Panc1 (cell line): ENCODE measurements around the gene SARS2. TPM values are rescaled to one million over a fixed set of nuclear protein-coding genes. Genes with fewer than 3 reads are reported as not detected.

Experiments used
- ATAC-seq: fragments of 200-7000 bp; cut with Tn5 transposase; 2 replicates; pipeline ENCODE4 v1.9.1; 2020; ENCODE audit warnings: mild to moderate bottlenecking, moderate library complexity
- BruUV-seq: library from RNA; stranded (reverse); fragments of 400-500 nt; replicated peaks from 2 replicates; lab custom pipeline; 2021; lab: Mats Ljungman, UMichigan
- CTCF ChIA-PET: fragments of 300-600 bp; sonication (Branson Sonifier 250); formaldehyde crosslinking; loops from one replicate; lab custom pipeline; 2022; ENCODE audit warnings: antibody characterized with exemption; lab: Charles Lee
- POLR2A ChIA-PET: fragments of 300-600 bp; sonication (Branson Sonifier 250); formaldehyde crosslinking; loops from one replicate; lab custom pipeline; 2022; ENCODE audit warnings: antibody characterized with exemption; lab: Charles Lee
- DNase-seq: peaks from one replicate; pipeline ENCODE4 v3.0.0-alpha.2; 2010; ENCODE audit warnings: low read depth, low spot score
- H3K27ac ChIP-seq: 2 replicates; pipeline ENCODE4 v1.5.1; 2011; ENCODE audit warnings: mild to moderate bottlenecking, low read length, inconsistent platforms
- H3K27me3 ChIP-seq: fragments of 200-500 bp; sonication (Bioruptor generic); 2 replicates; pipeline ENCODE4 v1.6.0; 2014; ENCODE audit warnings: low read length, inconsistent platforms; ENCODE audit not compliant: control insufficient read depth, insufficient read depth
- H3K36me3 ChIP-seq: fragments of 200-500 bp; sonication (Bioruptor generic); 2 replicates; pipeline ENCODE4 v1.5.1; 2014; ENCODE audit warnings: inconsistent platforms, mild to moderate bottlenecking, low read length, moderate library complexity; ENCODE audit not compliant: control insufficient read depth, insufficient read depth
- H3K4me1 ChIP-seq: 2 replicates; pipeline ENCODE4 v1.5.1; 2011; ENCODE audit warnings: inconsistent platforms, mild to moderate bottlenecking, low read length, moderate library complexity; ENCODE audit not compliant: control insufficient read depth, insufficient read depth
- H3K4me3 ChIP-seq, 2 experiments: 2 replicates each; pipeline ENCODE4 v1.5.1; 2011 to 2012; ENCODE audit warnings: low read depth in 2 of 2, low read length in 2 of 2, mild to moderate bottlenecking in 2 of 2, inconsistent platforms in 1 of 2, moderate library complexity in 1 of 2
- H3K9me3 ChIP-seq: fragments of 200-500 bp; sonication (Bioruptor generic); 2 replicates; pipeline ENCODE4 v1.5.1; 2014; ENCODE audit warnings: low read depth, mild to moderate bottlenecking, inconsistent platforms, low read length, moderate library complexity; ENCODE audit not compliant: control insufficient read depth, insufficient read depth
- POLR2AphosphoS5 ChIP-seq: IDR thresholded peaks from 2 replicates; pipeline ENCODE4 v1.6.1; 2012; ENCODE audit warnings: mild to moderate bottlenecking, low read depth, low read length, moderate library complexity
- REST ChIP-seq, 2 experiments: IDR thresholded peaks; 2 replicates each; pipeline ENCODE4 v1.6.1; 2011 to 2012; ENCODE audit warnings: low read depth in 2 of 2, control low read depth in 1 of 2, low read length in 1 of 2, mild to moderate bottlenecking in 1 of 2, moderate library complexity in 1 of 2; ENCODE audit not compliant: insufficient read depth in 1 of 2
- TCF7L2 ChIP-seq: IDR thresholded peaks from 2 replicates; pipeline ENCODE4 v1.6.1; 2011; ENCODE audit warnings: mild to moderate bottlenecking, low read depth, low read length, inconsistent platforms
- in situ Hi-C: cut with HindIII; loops from 2 replicates; pipeline ENCODE4 v1.10.0; 2016; ENCODE audit warnings: low sequenced_read_pairs, low pct_unique_long_range_greater_than_20kb
- intact Hi-C: fragments of 100-400 bp; cut with micrococcal nuclease; formaldehyde crosslinking; loops from one replicate; pipeline ENCODE4 v1.10.0; 2022; ENCODE audit not compliant: unreplicated experiment
- total RNA-seq: library from RNA; stranded (reverse); gene quantifications from one replicate; pipeline ENCODE4 v1.2.1, GENCODE V29; 2021; ENCODE audit not compliant: unreplicated experiment
- TF ChIP-seq, protein P1 (sequence below): fragments of 450-650 bp; IDR thresholded peaks from 2 replicates; pipeline ENCODE4 v1.5.1; 2017; ENCODE audit warnings: mild to moderate bottlenecking

SARS2 gene
- total RNA-seq, 1 experiment from 2014 or later, result 186 TPM

DNA sequence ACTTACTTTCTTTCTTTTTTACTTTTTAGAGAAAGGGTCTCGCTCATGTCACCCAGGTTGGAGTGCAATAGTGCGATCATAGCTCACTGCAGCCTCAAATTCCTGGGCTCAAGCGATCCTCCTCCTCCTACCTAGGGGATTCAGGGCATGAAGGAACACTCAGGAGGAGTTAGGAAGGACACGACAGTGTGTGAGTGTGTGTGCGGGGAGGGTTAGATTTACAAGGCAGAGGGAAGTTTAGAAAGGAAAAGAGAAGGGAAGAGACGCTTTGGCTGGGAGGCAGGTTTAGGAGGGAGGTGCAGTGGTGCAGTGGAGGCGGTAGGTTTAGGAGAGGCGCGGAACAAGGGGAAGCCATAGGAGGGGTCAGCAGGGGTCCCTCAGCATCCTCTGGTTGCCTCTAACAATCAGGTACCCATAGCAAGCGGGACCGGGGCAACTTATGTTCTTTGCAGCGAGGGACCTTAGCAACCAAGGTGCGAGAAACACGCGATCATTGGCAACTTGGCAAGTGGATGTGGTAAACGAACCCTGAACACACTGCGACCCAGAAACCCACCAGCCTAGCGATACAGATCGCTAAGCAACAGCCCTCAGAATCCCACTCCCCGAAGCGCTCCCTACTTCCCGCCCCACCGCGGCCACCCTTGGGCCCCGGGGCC, 31.6 kb downstream of the SARS2 start:
- peak overlapping the region; percentile 55 to 75 for H3K4me3 ChIP-seq
- H3K36me3 ChIP-seq, result no peaks in the 10 kb centered on the region
- peak overlapping the region; percentile 66 for H3K27ac ChIP-seq
- in situ Hi-C loops (no loop called here), intact Hi-C loops (loop anchor here (5.0 kb wide), 1 partner anchor 47 kb away; no protein-coding TSS in a partner anchor)
- BruUV-seq, result no TSS peak
- no peak for DNase-seq
- H3K9me3 ChIP-seq, result peaks cover 6% of the 10 kb centered on the region; the same call in 1 of the 2 replicates
- ATAC-seq, result peak; percentile 0
- no peaks in the 10 kb centered on the region for H3K27me3 ChIP-seq
- CTCF ChIA-PET, result no interaction called here
- H3K4me1 ChIP-seq, result peaks cover 15% of the 10 kb centered on the region
- POLR2A ChIA-PET, result no interaction called here
- TF ChIP-seq POLR2AphosphoS5, result no peak
- TF ChIP-seq, protein P1, sequence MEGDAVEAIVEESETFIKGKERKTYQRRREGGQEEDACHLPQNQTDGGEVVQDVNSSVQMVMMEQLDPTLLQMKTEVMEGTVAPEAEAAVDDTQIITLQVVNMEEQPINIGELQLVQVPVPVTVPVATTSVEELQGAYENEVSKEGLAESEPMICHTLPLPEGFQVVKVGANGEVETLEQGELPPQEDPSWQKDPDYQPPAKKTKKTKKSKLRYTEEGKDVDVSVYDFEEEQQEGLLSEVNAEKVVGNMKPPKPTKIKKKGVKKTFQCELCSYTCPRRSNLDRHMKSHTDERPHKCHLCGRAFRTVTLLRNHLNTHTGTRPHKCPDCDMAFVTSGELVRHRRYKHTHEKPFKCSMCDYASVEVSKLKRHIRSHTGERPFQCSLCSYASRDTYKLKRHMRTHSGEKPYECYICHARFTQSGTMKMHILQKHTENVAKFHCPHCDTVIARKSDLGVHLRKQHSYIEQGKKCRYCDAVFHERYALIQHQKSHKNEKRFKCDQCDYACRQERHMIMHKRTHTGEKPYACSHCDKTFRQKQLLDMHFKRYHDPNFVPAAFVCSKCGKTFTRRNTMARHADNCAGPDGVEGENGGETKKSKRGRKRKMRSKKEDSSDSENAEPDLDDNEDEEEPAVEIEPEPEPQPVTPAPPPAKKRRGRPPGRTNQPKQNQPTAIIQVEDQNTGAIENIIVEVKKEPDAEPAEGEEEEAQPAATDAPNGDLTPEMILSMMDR, result no peak
- no peak for TF ChIP-seq TCF7L2
- TF ChIP-seq REST (IDR thresholded peaks at IDR 0.05; ENCODE audit: insufficient read depth in 1 of 2, low read depth in 2 of 2, low read length in 1 of 2), result no peak

GRCh38 chr19:38894968-38895367, 35.6 kb downstream of the SARS2 start:
- H3K4me3 ChIP-seq, result no peak overlapping the region
- POLR2A ChIA-PET, result interaction anchor here (0.5 kb wide), 1 partner anchor 371 kb away, joined by 8 read pairs; no protein-coding TSS in a partner anchor
- H3K9me3 ChIP-seq, result no peaks in the 10 kb centered on the region
- CTCF ChIA-PET, result interaction anchor here (1.2 kb wide), 1 partner anchor 36 kb away, joined by 3 read pairs; the partner anchor contains the start of genes MRPS12 and SARS2
- H3K36me3 ChIP-seq, result no peaks in the 10 kb centered on the region
- DNase-seq (no peak), ATAC-seq (no peak)
- no peak overlapping the region for H3K27ac ChIP-seq
- intact Hi-C loops (loop anchor here (5.0 kb wide), 1 partner anchor 43 kb away; no protein-coding TSS in a partner anchor), in situ Hi-C loops (no loop called here)
- BruUV-seq, result no TSS peak
- H3K4me1 ChIP-seq, result peaks cover 10% of the 10 kb centered on the region
- TF ChIP-seq, protein P1, result no peak
- no peak for TF ChIP-seq TCF7L2
- no peaks in the 10 kb centered on the region for H3K27me3 ChIP-seq
